Mesenchymal stem cell (in vitro differentiated cells and primary cell): ENCODE data around the gene EEFSEC.
A peak's percentile ranks its signal among the peaks of the same experiment; 100 is the strongest.

ENCODE experiments used
- DNase-seq: peaks from one replicate; pipeline ENCODE4 v3.0.0-alpha.2; 2013
- H2AFZ ChIP-seq: one replicate; pipeline ENCODE4 v1.6.1; 2013; ENCODE audit warnings: low read depth, mild to moderate bottlenecking, control low read depth, inconsistent platforms, low read length, moderate library complexity
- H2AK5ac ChIP-seq: 2 replicates; pipeline ENCODE4 v1.6.1; 2013; ENCODE audit warnings: low read length, moderate library complexity, mild to moderate bottlenecking, inconsistent platforms; ENCODE audit not compliant: severe bottlenecking
- H2BK120ac ChIP-seq: one replicate; pipeline ENCODE4 v1.6.1; 2013; ENCODE audit warnings: low read depth, mild to moderate bottlenecking, inconsistent platforms, low read length, moderate library complexity
- H2BK12ac ChIP-seq, 2 experiments: one replicate each; pipeline ENCODE4 v1.6.1; 2013; ENCODE audit warnings: inconsistent platforms in 2 of 2, low read length in 2 of 2, mild to moderate bottlenecking in 2 of 2, moderate library complexity in 2 of 2, control low read depth in 1 of 2
- H2BK15ac ChIP-seq: one replicate; pipeline ENCODE4 v1.6.1; 2013; ENCODE audit warnings: mild to moderate bottlenecking, low read depth, inconsistent platforms; ENCODE audit not compliant: poor library complexity, severe bottlenecking
- H2BK5ac ChIP-seq: 2 replicates; pipeline ENCODE4 v1.6.1; 2013; ENCODE audit warnings: low read depth, mild to moderate bottlenecking, low read length, control low read depth, inconsistent platforms; ENCODE audit not compliant: poor library complexity, severe bottlenecking
- H3K14ac ChIP-seq, 2 experiments: one replicate each; pipeline ENCODE4 v1.6.1; 2013; ENCODE audit warnings: inconsistent platforms in 2 of 2, low read length in 2 of 2, control low read depth in 1 of 2, mild to moderate bottlenecking in 1 of 2, moderate library complexity in 1 of 2
- H3K18ac ChIP-seq, 2 experiments: one replicate each; pipeline ENCODE4 v1.6.1; 2013; ENCODE audit warnings: inconsistent platforms in 2 of 2, low read length in 2 of 2, control low read depth in 1 of 2, low read depth in 1 of 2, mild to moderate bottlenecking in 1 of 2
- H3K23ac ChIP-seq, 2 experiments: one replicate each; pipeline ENCODE4 v1.6.1; 2013; ENCODE audit warnings: inconsistent platforms in 2 of 2, low read length in 2 of 2, mild to moderate bottlenecking in 2 of 2, moderate library complexity in 2 of 2, control low read depth in 1 of 2
- H3K27ac ChIP-seq: 2 replicates; pipeline ENCODE4 v1.5.1; 2013; ENCODE audit warnings: mild to moderate bottlenecking, moderate library complexity, low read length, control low read depth, inconsistent platforms; ENCODE audit not compliant: poor library complexity, severe bottlenecking
- H3K27me3 ChIP-seq, 2 experiments: 2 replicates each; pipeline versions ENCODE4 v1.6.1 to v1.7.0; 2013; ENCODE audit warnings: low read length in 2 of 2, mild to moderate bottlenecking in 2 of 2, moderate library complexity in 2 of 2, control low read depth in 1 of 2, inconsistent platforms in 1 of 2; ENCODE audit not compliant: control insufficient read depth in 1 of 2, insufficient read depth in 1 of 2
- H3K36me3 ChIP-seq, 2 experiments: 2 replicates each; pipeline versions ENCODE4 v1.6.1 to v1.7.0; 2013; ENCODE audit warnings: low read length in 2 of 2, control low read depth in 1 of 2, inconsistent platforms in 1 of 2, low read depth in 1 of 2, mild to moderate bottlenecking in 1 of 2; ENCODE audit not compliant: insufficient read depth in 2 of 2, control insufficient read depth in 1 of 2
- H3K4ac ChIP-seq, 2 experiments: one replicate each; pipeline ENCODE4 v1.6.1; 2013; ENCODE audit warnings: inconsistent platforms in 2 of 2, low read length in 2 of 2, mild to moderate bottlenecking in 2 of 2, moderate library complexity in 2 of 2, control low read depth in 1 of 2, low read depth in 1 of 2
- H3K4me1 ChIP-seq: 2 replicates; pipeline ENCODE4 v1.6.1; 2013; ENCODE audit warnings: low read depth, low read length, control low read depth; ENCODE audit not compliant: control insufficient read depth, insufficient read depth
- H3K4me2 ChIP-seq: 2 replicates; pipeline ENCODE4 v1.6.1; 2013; ENCODE audit warnings: low read length, mild to moderate bottlenecking, inconsistent platforms; ENCODE audit not compliant: poor library complexity, severe bottlenecking
- H3K4me3 ChIP-seq, 2 experiments: 2 replicates each; pipeline versions ENCODE4 v1.5.1 to v1.7.0; 2013; ENCODE audit warnings: low read length in 2 of 2, mild to moderate bottlenecking in 2 of 2, control low read depth in 1 of 2, low read depth in 1 of 2; ENCODE audit not compliant: insufficient read depth in 1 of 2
- H3K79me1 ChIP-seq: replicated peaks from 2 replicates; pipeline ENCODE4 v1.6.1; 2013; ENCODE audit warnings: mild to moderate bottlenecking, control low read depth, low read length, inconsistent platforms; ENCODE audit not compliant: poor library complexity, severe bottlenecking
- H3K9ac ChIP-seq: 2 replicates; pipeline ENCODE4 v1.7.0; 2013; ENCODE audit warnings: mild to moderate bottlenecking, low read length, moderate library complexity
- H3K9me3 ChIP-seq: 2 replicates; pipeline ENCODE4 v1.7.0; 2013; ENCODE audit warnings: mild to moderate bottlenecking, low read length; ENCODE audit not compliant: control insufficient read depth
- H4K8ac ChIP-seq: one replicate; pipeline ENCODE4 v1.6.1; 2013; ENCODE audit warnings: inconsistent platforms, mild to moderate bottlenecking, low read length, moderate library complexity
- H4K91ac ChIP-seq: one replicate; pipeline ENCODE4 v1.6.1; 2013; ENCODE audit warnings: mild to moderate bottlenecking, low read length, inconsistent platforms
- WGBS: methylation state at CpG from one replicate; pipeline ENCODE4 v1.1.7; 2013; ENCODE audit warnings: mixed read lengths; 5-methylcytosine and 5-hydroxymethylcytosine counted together

The EEFSEC gene

DNA sequence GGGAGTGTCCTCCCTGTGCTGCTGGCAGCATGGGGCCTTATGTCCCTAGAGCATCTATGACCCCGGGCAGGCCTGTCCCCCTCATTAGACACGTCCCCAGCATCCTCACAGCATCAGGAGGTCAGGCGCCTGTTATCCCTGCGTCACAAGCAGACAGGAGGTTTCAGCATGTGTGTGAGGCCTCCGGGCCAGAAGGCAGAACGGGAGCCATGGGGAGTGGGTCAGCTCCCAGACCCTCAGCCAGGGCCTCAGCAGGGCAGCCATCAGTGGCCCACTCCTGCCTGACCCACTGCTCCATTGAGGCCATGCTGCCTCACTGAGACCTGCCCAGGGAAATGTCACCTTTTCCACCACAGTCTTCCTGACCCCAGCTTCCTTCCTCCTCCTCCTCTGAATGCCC lies 241.8 kb downstream of the EEFSEC start:
- Histone ChIP-seq H3K9me3 (no peaks in the 10 kb centered on the region), H3K27ac (no peak overlapping the region), H3K4me3 (no peak overlapping the region), H4K8ac (no peak overlapping the region), H3K9ac (peak overlapping the region; percentile 50), H3K18ac (no peak overlapping the region), H2AFZ (no peak overlapping the region), H2AK5ac (no peak overlapping the region), H3K23ac (no peak overlapping the region), H3K79me1 (no peaks in the 10 kb centered on the region), H2BK120ac (no peak overlapping the region), H3K14ac (no peak overlapping the region), H3K4me2 (no peak overlapping the region), H3K4me1 (peaks cover 14% of the 10 kb centered on the region), H3K36me3 (peaks cover 0 to 19% of the 10 kb centered on the region in 2 experiments), H3K27me3 (peaks cover 0 to 16% of the 10 kb centered on the region in 2 experiments), H2BK12ac (no peak overlapping the region), H2BK15ac (no peak overlapping the region), H4K91ac (peak overlapping the region; percentile 14), H2BK5ac (no peak overlapping the region), H3K4ac (no peak overlapping the region)
- 91% methylated on average over 6 of the region's 6 CpGs for WGBS
- no peak for DNase-seq

DNA sequence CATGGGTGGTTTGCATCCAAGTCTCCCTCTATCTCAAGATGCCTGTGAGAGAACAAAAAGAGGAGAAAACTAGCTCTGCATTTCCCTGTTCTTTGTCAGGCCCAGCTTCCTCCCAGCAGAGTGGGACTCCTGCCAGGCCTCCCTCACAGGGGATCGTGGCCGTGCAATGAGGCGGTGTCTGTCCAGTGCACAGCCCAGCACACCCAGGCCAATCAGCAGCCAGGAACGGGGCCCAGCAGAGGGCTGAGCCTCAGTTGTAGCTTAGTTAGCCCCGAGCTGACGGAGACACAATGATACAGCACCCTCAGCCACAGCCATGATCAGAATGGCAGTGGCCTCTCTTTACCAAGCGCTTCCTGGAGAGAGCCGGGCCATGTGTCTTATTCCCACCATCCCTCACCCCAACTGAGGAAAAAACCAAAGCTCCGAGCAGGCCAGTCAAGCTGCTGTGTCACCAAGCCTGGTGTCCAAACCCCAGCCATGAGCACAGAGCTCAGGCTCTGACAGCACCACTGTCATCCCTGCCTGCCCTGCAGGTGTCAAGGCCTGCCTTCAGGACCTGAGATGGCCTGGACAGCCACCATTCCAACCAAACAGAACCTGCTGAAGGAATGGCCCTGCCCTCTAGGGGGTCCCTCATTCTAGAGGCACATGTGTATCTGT lies 242.3 kb downstream of the EEFSEC start:
- H4K91ac ChIP-seq, result peak overlapping the region; percentile 67
- no peaks in the 10 kb centered on the region for H3K9me3 ChIP-seq
- DNase-seq, result no peak
- peaks cover 14% of the 10 kb centered on the region for H3K4me1 ChIP-seq
- no peaks in the 10 kb centered on the region for H3K79me1 ChIP-seq
- H2BK120ac ChIP-seq, result no peak overlapping the region
- no peak overlapping the region for H3K23ac ChIP-seq
- H3K4me3 ChIP-seq, result no peak overlapping the region
- no peak overlapping the region for H3K27ac ChIP-seq
- WGBS, result 89% methylated on average over 9 of the region's 9 CpGs
- H2AFZ ChIP-seq, result no peak overlapping the region
- no peak overlapping the region for H4K8ac ChIP-seq
- no peak overlapping the region for H3K18ac ChIP-seq
- H3K4ac ChIP-seq, result no peak overlapping the region
- peak overlapping the region; percentile 50 for H3K9ac ChIP-seq
- no peak overlapping the region for H2BK15ac ChIP-seq
- H3K36me3 ChIP-seq, result peaks cover 0 to 20% of the 10 kb centered on the region in 2 experiments
- no peak overlapping the region for H2BK5ac ChIP-seq
- H3K4me2 ChIP-seq, result no peak overlapping the region
- no peak overlapping the region for H2AK5ac ChIP-seq
- peak overlapping the region in 1 of 2 experiments; percentile 26 for H3K14ac ChIP-seq
- peaks cover 0 to 16% of the 10 kb centered on the region in 2 experiments for H3K27me3 ChIP-seq
- no peak overlapping the region for H2BK12ac ChIP-seq

DNA sequence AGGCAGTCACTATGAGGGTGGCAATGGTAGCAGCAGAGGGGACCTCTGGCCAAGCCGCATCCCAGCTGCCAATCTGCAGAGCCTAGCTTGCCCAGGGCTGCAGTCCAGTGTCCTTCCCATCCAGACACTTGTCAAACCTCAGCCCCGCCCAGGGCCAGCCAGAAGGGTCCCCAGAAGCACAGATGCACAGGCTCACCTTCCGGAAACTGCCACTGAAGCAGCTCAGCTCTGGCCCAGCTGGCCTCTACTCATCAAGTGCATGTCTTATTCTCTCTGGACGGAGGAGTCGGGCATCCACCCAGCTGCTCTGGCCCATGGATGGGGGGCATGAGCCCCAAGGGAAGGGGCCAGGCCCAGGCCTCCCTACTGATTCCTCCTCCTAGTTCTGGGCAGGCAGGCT lies 244.2 kb downstream of the EEFSEC start:
- peaks cover 14% of the 10 kb centered on the region for H3K4me1 ChIP-seq
- H3K27me3 ChIP-seq, result peaks cover 0 to 32% of the 10 kb centered on the region in 2 experiments
- no peak overlapping the region for H2AK5ac ChIP-seq
- H3K27ac ChIP-seq, result no peak overlapping the region
- WGBS, result 89% methylated on average over 5 of the region's 5 CpGs
- H3K36me3 ChIP-seq, result peaks cover 0 to 15% of the 10 kb centered on the region in 2 experiments
- no peak overlapping the region for H3K4ac ChIP-seq
- no peak overlapping the region for H3K4me2 ChIP-seq
- DNase-seq, result no peak
- no peak overlapping the region for H3K9ac ChIP-seq
- no peak overlapping the region for H3K4me3 ChIP-seq
- H4K8ac ChIP-seq, result no peak overlapping the region
- H4K91ac ChIP-seq, result no peak overlapping the region
- H3K23ac ChIP-seq, result no peak overlapping the region
- H3K9me3 ChIP-seq, result no peaks in the 10 kb centered on the region
- H2BK120ac ChIP-seq, result no peak overlapping the region
- H3K79me1 ChIP-seq, result no peaks in the 10 kb centered on the region
- H2BK15ac ChIP-seq, result no peak overlapping the region
- no peak overlapping the region for H3K18ac ChIP-seq
- H3K14ac ChIP-seq, result no peak overlapping the region
- no peak overlapping the region for H2AFZ ChIP-seq
- no peak overlapping the region for H2BK12ac ChIP-seq
- H2BK5ac ChIP-seq, result no peak overlapping the region

DNA sequence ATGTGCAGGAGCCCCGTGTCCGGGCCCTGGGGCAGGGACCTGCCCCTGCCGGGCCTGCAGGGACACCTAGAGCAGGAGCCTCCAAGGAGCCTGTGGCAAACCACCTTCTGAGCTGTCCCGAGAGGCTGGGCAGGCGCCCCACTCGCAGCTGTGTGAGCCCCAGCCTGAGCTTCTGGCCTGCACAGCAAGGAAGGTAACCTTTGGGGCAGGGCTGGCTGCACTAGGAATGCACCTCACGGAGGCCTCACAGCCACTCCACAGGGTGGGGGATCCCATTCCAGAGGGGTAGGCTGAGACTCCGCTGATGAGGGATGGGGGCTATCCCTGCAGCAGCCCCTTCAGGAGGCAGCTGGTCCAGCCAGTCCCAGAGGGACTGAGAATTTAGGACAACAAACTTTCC lies 245.3 kb downstream of the EEFSEC start:
- H3K27me3 ChIP-seq, result peaks cover 0 to 43% of the 10 kb centered on the region in 2 experiments
- no peak overlapping the region for H3K4me2 ChIP-seq
- H2BK15ac ChIP-seq, result no peak overlapping the region
- no peak overlapping the region for H2BK120ac ChIP-seq
- H3K14ac ChIP-seq, result no peak overlapping the region
- no peak overlapping the region for H3K4me3 ChIP-seq
- H2BK5ac ChIP-seq, result no peak overlapping the region
- no peak for DNase-seq
- H3K23ac ChIP-seq, result no peak overlapping the region
- no peak overlapping the region for H3K9ac ChIP-seq
- no peaks in the 10 kb centered on the region for H3K9me3 ChIP-seq
- H2BK12ac ChIP-seq, result no peak overlapping the region
- H4K8ac ChIP-seq, result no peak overlapping the region
- H4K91ac ChIP-seq, result no peak overlapping the region
- H3K4ac ChIP-seq, result no peak overlapping the region
- H3K36me3 ChIP-seq, result peaks cover 0 to 8% of the 10 kb centered on the region in 2 experiments
- H3K79me1 ChIP-seq, result no peaks in the 10 kb centered on the region
- no peak overlapping the region for H3K27ac ChIP-seq
- no peak overlapping the region for H2AK5ac ChIP-seq
- peaks cover 14% of the 10 kb centered on the region for H3K4me1 ChIP-seq
- no peak overlapping the region for H3K18ac ChIP-seq
- WGBS, result 87% methylated on average over 8 of the region's 8 CpGs
- H2AFZ ChIP-seq, result no peak overlapping the region
